H1 (cell line): ENCODE results near the gene LTBP1. TPM values are rescaled to one million over a fixed set of nuclear protein-coding genes. Genes with fewer than 3 reads are reported as not detected.

ENCODE experiments used
- CTCF ChIA-PET: fragments of 300-600 bp; sonication (Branson Sonifier 250); formaldehyde crosslinking; loops from one replicate; lab custom pipeline; 2021; ENCODE audit not compliant: partially characterized antibody; lab: Charles Lee
- POLR2A ChIA-PET: fragments of 300-600 bp; sonication (Branson Sonifier 250); formaldehyde crosslinking; loops from one replicate; lab custom pipeline; 2021; ENCODE audit warnings: inconsistent platforms; ENCODE audit not compliant: partially characterized antibody; lab: Charles Lee
- DNase-seq, 2 experiments: peaks; one replicate each; pipeline versions ENCODE4 v3.0.0 to v3.0.0-alpha.2; 2010 to 2022; ENCODE audit warnings: low spot score in 2 of 2, low read depth in 1 of 2, mixed read lengths in 1 of 2
- FAIRE-seq: peaks from 2 replicates; lab custom pipeline; 2011; peaks lifted over from hg19 to GRCh38; lab: Jason Lieb, UNC
- H2AFZ ChIP-seq: 2 replicates; pipeline ENCODE4 v1.8.1; 2012; ENCODE audit warnings: low read length, inconsistent platforms
- H2AK5ac ChIP-seq: 2 replicates; pipeline ENCODE4 v1.6.1; 2013; ENCODE audit warnings: low read depth, low read length
- H2BK120ac ChIP-seq: replicated peaks from 2 replicates; pipeline ENCODE3; 2013; ENCODE audit warnings: low read depth, low read length, inconsistent platforms
- H2BK12ac ChIP-seq: 2 replicates; pipeline ENCODE4 v1.6.1; 2013; ENCODE audit warnings: low read depth, low read length
- H2BK15ac ChIP-seq: 2 replicates; pipeline ENCODE4 v1.6.1; 2013; ENCODE audit warnings: low read length
- H2BK20ac ChIP-seq: 2 replicates; pipeline ENCODE4 v1.6.1; 2013; ENCODE audit warnings: low read length
- H2BK5ac ChIP-seq: 2 replicates; pipeline ENCODE4 v1.6.1; 2013; ENCODE audit warnings: low read depth, low read length
- H3K14ac ChIP-seq: 2 replicates; pipeline ENCODE4 v1.6.1; 2013; ENCODE audit warnings: inconsistent platforms; ENCODE audit not compliant: insufficient read length
- H3K18ac ChIP-seq: 2 replicates; pipeline ENCODE4 v1.6.1; 2013; ENCODE audit warnings: low read length; ENCODE audit errors: extremely low read depth
- H3K23ac ChIP-seq: 2 replicates; pipeline ENCODE4 v1.6.1; 2013; ENCODE audit warnings: inconsistent platforms; ENCODE audit not compliant: insufficient read length
- H3K23me2 ChIP-seq: 2 replicates; pipeline ENCODE4 v1.6.1; 2013; ENCODE audit warnings: low read depth, low read length
- H3K27ac ChIP-seq: 2 replicates; pipeline ENCODE4 v1.6.1; 2011; ENCODE audit warnings: low read depth, low read length, inconsistent platforms
- H3K27me3 ChIP-seq, 4 experiments: replicated peaks in 1 of 4; 1 replicate in 1 of 4; 2 replicates in 3 of 4; pipeline versions ENCODE4 v1.6.1 to v1.8.1; 2011 to 2013; ENCODE audit warnings: low read length in 3 of 4, mild to moderate bottlenecking in 3 of 4, inconsistent platforms in 2 of 4, mixed read lengths in 2 of 4, moderate library complexity in 1 of 4; ENCODE audit not compliant: control insufficient read depth in 3 of 4, insufficient read depth in 3 of 4; ENCODE audit errors: extremely low read depth in 1 of 4
- H3K36me3 ChIP-seq, 4 experiments: 2 replicates each; pipeline versions ENCODE4 v1.6.1 to v1.8.1; 2011 to 2013; ENCODE audit warnings: mild to moderate bottlenecking in 4 of 4, low read length in 3 of 4, moderate library complexity in 2 of 4, control low read depth in 1 of 4, inconsistent platforms in 1 of 4; ENCODE audit not compliant: insufficient read depth in 4 of 4, control insufficient read depth in 2 of 4
- H3K4ac ChIP-seq: replicated peaks from 2 replicates; pipeline ENCODE3; 2013; ENCODE audit warnings: low read length, low read depth, mixed read lengths, inconsistent platforms; ENCODE audit not compliant: insufficient read length
- H3K4me1 ChIP-seq, 4 experiments: replicated peaks in 1 of 4; 1 replicate in 1 of 4; 2 replicates in 3 of 4; pipeline versions ENCODE4 v1.6.1 to v1.8.1; 2011 to 2013; ENCODE audit warnings: low read length in 3 of 4, inconsistent platforms in 2 of 4, mixed read lengths in 1 of 4; ENCODE audit not compliant: insufficient read depth in 4 of 4, control insufficient read depth in 3 of 4
- H3K4me2 ChIP-seq, 2 experiments: 2 replicates each; pipeline versions ENCODE4 v1.6.1 to v1.8.1; 2011 to 2013; ENCODE audit warnings: low read depth in 2 of 2, low read length in 2 of 2, control low read depth in 1 of 2, inconsistent platforms in 1 of 2, mild to moderate bottlenecking in 1 of 2; ENCODE audit not compliant: insufficient read depth in 1 of 2
- H3K4me3 ChIP-seq, 4 experiments: fragments of 200-600, 300-600 bp in 1 of 4; sonication (generic), shearing (Covaris generic), sonication (Bioruptor Twin) in 1 of 4; 2 replicates each; pipeline versions ENCODE4 v1.5.1 to v1.8.1; 2011 to 2016; ENCODE audit warnings: low read length in 4 of 4, low read depth in 3 of 4, control low read depth in 2 of 4, inconsistent platforms in 2 of 4, mild to moderate bottlenecking in 2 of 4, mixed read lengths in 1 of 4, moderate library complexity in 1 of 4; ENCODE audit not compliant: insufficient read depth in 2 of 4; ENCODE audit errors: extremely low read depth in 1 of 4
- H3K56ac ChIP-seq: replicated peaks from 2 replicates; pipeline ENCODE3; 2013; ENCODE audit warnings: low read depth, mild to moderate bottlenecking, mixed read lengths, low read length, inconsistent platforms; ENCODE audit not compliant: insufficient read length
- H3K79me1 ChIP-seq: 2 replicates; pipeline ENCODE4 v1.6.1; 2013; ENCODE audit warnings: low read depth, low read length, control low read depth
- H3K79me2 ChIP-seq, 2 experiments: 2 replicates each; pipeline versions ENCODE4 v1.6.1 to v1.8.1; 2012 to 2013; ENCODE audit warnings: low read length in 2 of 2, mild to moderate bottlenecking in 2 of 2, inconsistent platforms in 1 of 2; ENCODE audit not compliant: insufficient read depth in 2 of 2, control insufficient read depth in 1 of 2
- H3K9ac ChIP-seq, 4 experiments: replicated peaks in 1 of 4; 1 replicate in 1 of 4; 2 replicates in 3 of 4; pipeline versions ENCODE4 v1.6.1 to v1.8.1; 2011 to 2013; ENCODE audit warnings: low read depth in 3 of 4, low read length in 3 of 4, control low read depth in 2 of 4, mild to moderate bottlenecking in 2 of 4, moderate library complexity in 2 of 4, inconsistent platforms in 1 of 4; ENCODE audit errors: extremely low read depth in 1 of 4
- H3K9me3 ChIP-seq, 2 experiments: 2 replicates each; pipeline versions ENCODE4 v1.6.1 to v1.8.1; 2012 to 2013; ENCODE audit warnings: mild to moderate bottlenecking in 2 of 2, moderate library complexity in 2 of 2, control low read depth in 1 of 2, inconsistent platforms in 1 of 2, low read depth in 1 of 2, low read length in 1 of 2, mixed read lengths in 1 of 2; ENCODE audit not compliant: insufficient read depth in 2 of 2
- H4K20me1 ChIP-seq, 2 experiments: replicated peaks in 1 of 2; 2 replicates each; pipeline versions ENCODE3 to v1.8.1; 2011 to 2013; ENCODE audit warnings: inconsistent platforms in 2 of 2, low read length in 2 of 2, mild to moderate bottlenecking in 1 of 2; ENCODE audit not compliant: insufficient read depth in 2 of 2, control insufficient read depth in 1 of 2
- H4K5ac ChIP-seq: 2 replicates; pipeline ENCODE4 v1.6.1; 2013; ENCODE audit warnings: low read length, low read depth, mixed read lengths, inconsistent platforms; ENCODE audit not compliant: insufficient read length
- H4K8ac ChIP-seq: 2 replicates; pipeline ENCODE4 v1.8.0; 2013; ENCODE audit warnings: mild to moderate bottlenecking, moderate library complexity, low read length, inconsistent platforms; ENCODE audit not compliant: insufficient read depth; ENCODE audit errors: extremely low read depth
- H4K91ac ChIP-seq: replicated peaks from 2 replicates; pipeline ENCODE3; 2013; ENCODE audit warnings: low read length, mixed read lengths, inconsistent platforms; ENCODE audit not compliant: insufficient read length
- ASH2L ChIP-seq: fragments of 200-600, 300-600 bp; sonication (generic); IDR thresholded peaks from one replicate; pipeline ENCODE4 v1.7.1; 2017; ENCODE audit warnings: low read length
- CBX5 ChIP-seq: fragments of 300-800, 300-1000 bp; sonication (generic); IDR thresholded peaks from 2 replicates; pipeline ENCODE4 v1.7.1; 2016; ENCODE audit warnings: antibody characterized with exemption, low read length, low read depth
- HDAC6 ChIP-seq: IDR thresholded peaks from one replicate; pipeline ENCODE4 v1.7.1; 2012; ENCODE audit warnings: low read depth, mild to moderate bottlenecking, inconsistent platforms, low read length, moderate library complexity
- KDM4A ChIP-seq: IDR thresholded peaks from one replicate; pipeline ENCODE4 v1.7.1; 2012; ENCODE audit warnings: low read depth, mild to moderate bottlenecking, moderate library complexity, low read length, inconsistent platforms; ENCODE audit not compliant: severe bottlenecking
- RBBP5 ChIP-seq: IDR thresholded peaks from 2 replicates; pipeline ENCODE4 v1.7.1; 2012; ENCODE audit warnings: low read depth, mild to moderate bottlenecking, inconsistent platforms, low read length, moderate library complexity, borderline replicate concordance
- RFX5 ChIP-seq: IDR thresholded peaks from 2 replicates; pipeline ENCODE4 v1.6.1; 2011; ENCODE audit warnings: low read depth, low read length, improper control_type of control experiment, borderline replicate concordance
- SAP30 ChIP-seq: fragments of 300-600 bp; sonication (generic); IDR thresholded peaks from 2 replicates; pipeline ENCODE4 v1.7.1; 2012; ENCODE audit warnings: low read length, moderate library complexity, mild to moderate bottlenecking, inconsistent platforms; ENCODE audit not compliant: insufficient read depth, insufficient replicate concordance
- SIX5 ChIP-seq: IDR thresholded peaks from 2 replicates; pipeline ENCODE4 v1.6.1; 2011; ENCODE audit warnings: mild to moderate bottlenecking, low read depth, low read length
- SUZ12 ChIP-seq: fragments of 200-600 bp; sonication (generic); IDR thresholded peaks from 2 replicates; pipeline ENCODE4 v1.6.1; 2012; ENCODE audit warnings: mild to moderate bottlenecking, inconsistent platforms, low read length, moderate library complexity, mixed read lengths
- TAF1 ChIP-seq: IDR thresholded peaks from 2 replicates; pipeline ENCODE4 v1.6.1; 2011; ENCODE audit warnings: mild to moderate bottlenecking, low read depth, low read length
- TAF7 ChIP-seq: optimal IDR thresholded peaks from 2 replicates; pipeline ENCODE3; 2011; ENCODE audit warnings: low read depth, mild to moderate bottlenecking, inconsistent platforms, low read length, moderate library complexity, borderline replicate concordance
- ZNF274 ChIP-seq: IDR thresholded peaks from 2 replicates; pipeline ENCODE4 v1.7.0; 2012; ENCODE audit warnings: low read length, borderline replicate concordance; ENCODE audit errors: extremely low read depth
- WGBS, 2 experiments: shearing (Covaris generic) in 1 of 2; methylation state at CpG; one replicate each; pipeline versions ENCODE4 v1.1.6 to v1.1.7; 2013 to 2015; ENCODE audit warnings: low lambda C conversion rate in 2 of 2, mixed read lengths in 2 of 2, inconsistent platforms in 1 of 2, low coverage in 1 of 2, missing lambda C conversion rate in 1 of 2; ENCODE audit not compliant: insufficient replicate concordance in 2 of 2, insufficient coverage in 1 of 2, insufficient read length in 1 of 2; ENCODE audit errors: extremely low coverage in 1 of 2, missing lambda C conversion rate in 1 of 2; 5-methylcytosine and 5-hydroxymethylcytosine counted together
- polyA plus RNA-seq, 7 experiments: library from polyadenylated mRNA; depleted of rRNA in 3 of 7; stranded (reverse) in 5 of 7; unstranded in 2 of 7; fragments of >200 nt in 5 of 7; fragments of 200-250 nt in 2 of 7; gene quantifications; 1 replicate in 5 of 7; 2 replicates in 1 of 7; 4 replicates in 1 of 7; pipeline versions ENCODE4 v1.2.1 to v1.2.3, GENCODE V29; 2011 to 2013; ENCODE audit warnings: missing spikeins in 2 of 7, mixed read lengths in 2 of 7
- total RNA-seq: library from RNA; stranded (reverse); fragmentation: NEBNext Ultra II Directional; extraction: Animal tissue kit (Norgen Biotek cat#: 25700); gene quantifications from 2 replicates; pipeline ENCODE4 v1.2.1, GENCODE V29; 2021
- TF ChIP-seq, protein P1 (sequence below): IDR thresholded peaks from 2 replicates; pipeline ENCODE4 v1.6.1; 2012; ENCODE audit warnings: low read length, inconsistent platforms

The LTBP1 gene
- total and polyA plus RNA-seq, 2 of the 8 experiments (the other 6 are each of a cell fraction or from before 2014, with no cell fraction given), result 15.4 to 24.7 TPM

DNA sequence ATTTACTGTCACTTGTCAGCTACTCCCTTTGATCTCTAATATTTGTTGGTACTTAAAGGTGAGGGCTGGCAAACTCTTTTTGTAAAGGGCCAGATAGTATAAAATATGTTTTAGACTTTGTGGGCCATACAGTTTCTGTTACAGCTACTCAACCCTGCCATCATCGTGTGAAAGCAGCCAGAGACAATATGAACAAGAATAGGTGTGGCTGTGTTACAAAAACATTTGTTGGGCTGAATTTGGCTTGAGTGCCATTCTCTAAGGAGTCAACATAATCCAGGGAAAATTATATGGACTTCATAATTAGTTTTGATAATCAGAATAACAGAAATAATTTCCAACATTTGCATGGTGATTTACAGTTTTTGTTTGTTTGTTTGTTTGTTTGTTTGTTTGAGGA lies 190.6 kb downstream of the LTBP1 start:
- Histone ChIP-seq H4K8ac (no peak overlapping the region), H2BK12ac (no peak overlapping the region), H3K4me3 (no peak overlapping the region), H2AFZ (no peak overlapping the region), H2BK120ac (no peak overlapping the region), H2BK20ac (no peak overlapping the region), H3K4me1 (peaks cover 0 to 7% (median 4%) of the 10 kb centered on the region in 4 experiments; a peak in 2 of 7 replicates), H3K56ac (no peak overlapping the region), H3K14ac (no peak overlapping the region), H2AK5ac (no peak overlapping the region), H3K36me3 (no peaks in the 10 kb centered on the region), H3K79me2 (no peaks in the 10 kb centered on the region), H3K23ac (no peak overlapping the region), H2BK5ac (no peak overlapping the region), H2BK15ac (no peak overlapping the region), H3K9me3 (no peaks in the 10 kb centered on the region; a peak in 1 of 4 replicates), H3K23me2 (no peaks in the 10 kb centered on the region), H3K9ac (no peak overlapping the region), H3K18ac (no peak overlapping the region), H3K27me3 (no peaks in the 10 kb centered on the region), H4K20me1 (no peaks in the 10 kb centered on the region), H3K79me1 (no peaks in the 10 kb centered on the region), H3K4ac (no peak overlapping the region), H4K5ac (no peak overlapping the region), H3K27ac (no peak overlapping the region), H3K4me2 (no peak overlapping the region), H4K91ac (no peak overlapping the region)
- ChIA-PET CTCF (interaction anchor here (0.6 to 1.5 kb wide), 4 partner anchors 11 to 864 kb away, joined by 3 to 4 read pairs (median 3); no protein-coding TSS in a partner anchor), POLR2A (no interaction called here)
- DNase-seq, result no peak
- no peak for FAIRE-seq
- 89% methylated on average over 1 of the region's 1 CpG; no CpG with 5 or more reads in 1 of the 2 experiments for WGBS, 2 experiments
- TF ChIP-seq KDM4A (no peak), ZNF274 (no peak), TAF1 (no peak), TAF7 (no peak), SAP30 (no peak), RBBP5 (no peak), CBX5 (no peak), HDAC6 (no peak), SIX5 (no peak), RFX5 (no peak), SUZ12 (no peak), ASH2L (no peak)
- TF ChIP-seq, protein P1, sequence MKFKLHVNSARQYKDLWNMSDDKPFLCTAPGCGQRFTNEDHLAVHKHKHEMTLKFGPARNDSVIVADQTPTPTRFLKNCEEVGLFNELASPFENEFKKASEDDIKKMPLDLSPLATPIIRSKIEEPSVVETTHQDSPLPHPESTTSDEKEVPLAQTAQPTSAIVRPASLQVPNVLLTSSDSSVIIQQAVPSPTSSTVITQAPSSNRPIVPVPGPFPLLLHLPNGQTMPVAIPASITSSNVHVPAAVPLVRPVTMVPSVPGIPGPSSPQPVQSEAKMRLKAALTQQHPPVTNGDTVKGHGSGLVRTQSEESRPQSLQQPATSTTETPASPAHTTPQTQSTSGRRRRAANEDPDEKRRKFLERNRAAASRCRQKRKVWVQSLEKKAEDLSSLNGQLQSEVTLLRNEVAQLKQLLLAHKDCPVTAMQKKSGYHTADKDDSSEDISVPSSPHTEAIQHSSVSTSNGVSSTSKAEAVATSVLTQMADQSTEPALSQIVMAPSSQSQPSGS, result no peak
